Endometrium (tissue), 2 donors: ENCODE measurements around the gene TMEM107.
"Not testable (repeated sequence)": the region's sequence is repeated elsewhere in the genome, so short reads cannot be mapped to it uniquely, and the experiment has no call there.

ENCODE experiments used
- FAIRE-seq: peaks from 2 replicates; lab custom pipeline; 2012; peaks lifted over from hg19 to GRCh38; lab: Jason Lieb, UNC
- donor health status: control.
- donor health status: control.

Gene TMEM107

GRCh38 chr17:8189711-8190477, 13.7 kb upstream of the TMEM107 start, which contains the start of gene BORCS6:
Gene BORCS6 (minus strand): TSS chr17:8190180. CDS start chr17:8190140, 40 bp downstream.
- peak; percentile 91 for FAIRE-seq

DNA sequence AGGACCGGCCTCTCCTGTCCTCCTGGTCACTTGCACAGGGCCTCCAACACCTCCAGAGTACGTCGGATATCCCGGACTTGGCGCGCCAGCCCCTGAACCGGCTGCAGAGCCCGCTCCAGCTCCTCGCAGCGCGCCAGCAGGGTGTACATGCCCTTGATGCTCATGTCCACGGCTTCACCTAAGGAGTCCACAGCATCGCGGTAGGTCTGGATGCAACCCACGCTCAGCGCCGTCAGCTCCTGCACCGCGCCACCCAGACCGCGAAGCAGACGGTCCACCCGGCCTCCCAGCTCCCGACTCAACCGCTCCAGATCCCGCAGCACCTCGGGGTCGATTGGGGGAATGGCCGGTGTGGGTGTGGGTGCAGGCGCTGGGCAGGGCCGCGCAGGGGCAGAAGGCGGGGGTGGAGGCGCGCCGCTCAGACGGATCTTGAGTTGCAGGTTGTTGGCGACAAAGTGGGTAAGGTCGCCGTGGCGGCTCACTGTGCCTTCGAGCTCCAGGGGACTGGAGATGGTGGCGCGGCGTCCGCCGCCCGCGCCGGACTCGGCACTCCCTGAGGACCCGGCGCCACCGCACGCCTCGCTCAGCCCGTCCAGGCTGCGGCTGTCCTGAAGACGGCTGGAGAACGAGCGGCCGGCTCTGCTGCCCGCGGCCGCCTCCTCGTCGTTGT, 13.0 kb upstream of the TMEM107 start:
- FAIRE-seq, result no peak

- FAIRE-seq, result no peak
Observed at GRCh38 chr17:8188263-8188839, 12.2 kb upstream of the TMEM107 start.

- FAIRE-seq, result peak; percentile 95
Observed at GRCh38 chr17:8187517-8188262, 11.5 kb upstream of the TMEM107 start.

GRCh38 chr17:8186787-8187516, 10.8 kb upstream of the TMEM107 start:
- peak; percentile 82 for FAIRE-seq

DNA sequence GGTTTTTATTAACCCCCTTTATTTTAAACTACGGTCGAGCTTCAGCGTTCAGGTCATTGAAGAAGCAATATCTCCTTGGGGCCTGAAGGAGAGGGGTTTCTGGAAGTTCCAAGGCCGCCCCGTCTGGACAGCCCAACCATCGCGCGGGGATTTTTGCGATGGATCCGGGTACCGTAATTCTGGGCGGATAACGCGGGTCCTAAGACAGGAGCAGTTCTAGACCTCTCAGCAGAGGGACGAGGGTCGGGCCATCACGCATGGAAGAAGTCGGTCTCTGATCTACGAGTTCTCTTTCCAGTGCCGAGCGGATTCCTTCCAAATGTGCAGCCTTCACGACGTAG, 10.2 kb upstream of the TMEM107 start:
- FAIRE-seq, result no peak

GRCh38 chr17:8185582-8186445, 9.6 kb upstream of the TMEM107 start:
- no peak for FAIRE-seq

DNA sequence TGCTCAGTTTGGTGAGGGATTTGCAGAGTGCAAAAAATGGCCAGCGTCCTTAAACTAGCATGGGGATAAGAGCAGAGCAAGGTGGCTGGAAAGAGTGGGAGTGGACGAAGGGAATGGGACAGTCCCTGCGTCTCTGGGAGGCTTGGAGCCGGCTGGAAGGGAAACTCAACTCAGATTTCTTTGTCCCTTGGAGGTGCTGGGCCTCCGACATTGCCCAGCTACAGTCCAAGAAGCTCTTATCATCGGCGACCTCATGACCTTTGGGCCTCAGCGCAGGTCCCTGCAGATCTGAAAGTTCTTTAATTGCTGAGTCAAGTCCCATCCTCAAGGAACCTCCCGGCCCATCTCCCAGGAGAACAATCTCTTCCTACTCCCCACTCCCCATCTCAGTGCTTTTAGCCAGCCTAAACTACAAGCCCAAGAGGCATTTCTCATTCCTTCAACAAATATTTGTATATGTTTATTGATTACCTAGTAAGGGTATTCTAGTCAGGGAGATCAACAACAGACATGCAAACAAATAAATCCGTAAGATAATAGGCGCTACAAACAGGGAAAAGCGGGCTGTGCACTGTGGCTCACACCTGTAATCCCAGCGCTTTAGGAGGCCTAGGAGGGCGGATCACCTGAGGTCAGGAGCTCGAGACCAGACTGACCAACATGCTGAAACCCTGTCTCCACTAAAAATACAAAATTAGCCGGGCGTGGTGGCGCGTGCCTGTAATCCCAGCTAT, 985 bp upstream of the TMEM107 start:
- no peak for FAIRE-seq

GRCh38 chr17:8175795-8176196, 384 bp downstream of the TMEM107 start:
- no peak for FAIRE-seq

DNA sequence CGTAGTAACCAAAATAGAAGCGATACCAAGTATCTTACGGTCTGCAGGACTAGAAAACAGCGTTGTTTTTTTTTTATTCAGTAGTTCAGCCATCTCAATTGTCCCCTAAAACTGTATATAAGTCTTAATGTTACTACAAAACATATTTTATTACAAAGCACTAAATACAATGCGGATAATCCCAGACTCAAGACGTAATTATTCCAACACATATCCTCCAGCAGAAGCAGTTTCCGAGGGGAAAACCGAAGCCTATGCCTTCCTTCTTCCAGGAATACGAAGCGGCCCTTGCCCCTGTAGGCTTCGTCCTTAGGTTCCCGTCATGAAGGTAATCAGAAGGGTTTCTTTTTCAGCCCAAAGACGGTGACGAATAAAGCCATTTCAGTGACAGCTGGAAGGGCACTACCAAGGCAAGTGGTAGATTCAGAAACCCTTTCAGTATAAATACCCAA, 2.3 kb downstream of the TMEM107 start:
- FAIRE-seq, result no peak

- FAIRE-seq, result peak; percentile 92
Observed at GRCh38 chr17:8173056-8173870, 2.9 kb downstream of the TMEM107 start.

- FAIRE-seq, result not testable (repeated sequence)
Observed at GRCh38 chr17:8170186-8170585, 6.0 kb downstream of the TMEM107 start.

DNA sequence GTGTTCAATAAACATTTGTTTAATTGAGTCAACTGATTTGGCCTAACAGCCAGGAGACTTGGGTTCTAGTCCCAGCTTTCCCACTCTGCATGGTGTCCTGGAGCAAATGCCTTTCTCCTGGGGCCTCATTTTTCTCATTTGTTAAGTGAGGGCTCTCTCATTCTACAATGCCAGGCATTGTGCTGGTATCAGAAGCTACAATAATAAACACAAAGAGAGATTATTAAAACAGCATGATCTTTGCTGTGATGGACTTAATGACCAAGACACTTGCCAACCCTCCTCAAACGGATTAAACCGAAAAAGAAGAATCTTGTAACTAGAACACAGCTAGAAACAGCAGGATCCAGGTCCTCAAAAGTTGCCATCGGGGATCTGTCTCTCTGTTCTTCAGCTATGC, 8.7 kb downstream of the TMEM107 start:
- no peak for FAIRE-seq

- no peak for FAIRE-seq
Observed at GRCh38 chr17:8166731-8167130, 9.4 kb downstream of the TMEM107 start.

DNA sequence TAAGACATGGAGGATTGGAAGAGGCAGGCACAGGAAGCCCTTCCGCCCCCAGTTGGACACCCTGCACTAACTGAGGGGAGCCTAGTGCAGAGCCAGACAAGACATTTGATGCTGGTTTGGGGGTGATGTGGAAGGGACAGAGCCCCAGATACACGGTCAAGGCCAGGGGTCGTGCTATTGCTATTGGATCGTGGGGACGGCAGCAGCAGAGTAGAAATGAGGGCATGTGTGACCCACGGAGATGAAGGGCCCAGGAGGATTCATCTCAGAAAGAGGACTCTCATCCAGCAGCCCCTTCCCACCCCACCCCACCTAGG, 11.4 kb downstream of the TMEM107 start:
- FAIRE-seq, result no peak

DNA sequence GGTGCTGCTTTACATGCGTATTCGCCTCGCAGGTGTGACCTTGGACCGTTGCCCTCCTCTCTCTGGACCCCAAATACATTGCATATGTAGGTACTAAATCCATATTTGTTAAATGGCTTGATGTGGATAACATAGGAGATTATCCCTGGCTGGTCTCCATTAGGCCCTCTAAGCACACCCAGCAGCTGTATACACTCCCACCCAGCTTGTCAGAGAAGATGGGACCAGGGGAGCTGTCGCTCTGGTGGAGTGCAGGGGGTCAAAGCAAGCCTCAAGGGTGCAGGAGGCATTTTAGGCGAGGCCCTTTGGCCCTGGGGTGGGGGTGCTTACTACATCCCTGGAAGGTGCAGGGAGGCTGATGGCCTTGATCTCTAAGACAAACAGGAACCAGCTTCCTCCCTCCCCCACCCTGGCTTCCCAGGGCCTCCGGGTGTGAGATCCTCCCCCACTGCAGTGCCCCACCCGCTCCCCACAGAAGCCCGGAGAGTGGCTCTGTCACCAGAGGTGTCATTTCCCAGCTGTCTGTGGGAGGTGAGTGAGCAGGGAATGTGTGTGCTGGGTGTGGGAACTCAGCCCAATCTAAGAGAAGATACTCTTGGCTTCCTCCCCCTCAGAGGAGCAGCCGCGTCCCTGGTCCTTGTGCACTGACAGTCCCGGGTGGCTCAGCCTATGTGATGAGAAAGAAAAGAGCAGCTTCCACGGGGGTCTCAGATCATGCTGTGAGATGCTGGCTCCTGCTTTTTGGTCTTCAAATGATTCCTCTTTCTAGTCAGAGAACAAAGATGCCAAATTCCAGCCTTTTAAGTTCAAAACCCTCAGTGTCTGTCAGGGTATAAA, 12.0 kb downstream of the TMEM107 start:
- no peak for FAIRE-seq

DNA sequence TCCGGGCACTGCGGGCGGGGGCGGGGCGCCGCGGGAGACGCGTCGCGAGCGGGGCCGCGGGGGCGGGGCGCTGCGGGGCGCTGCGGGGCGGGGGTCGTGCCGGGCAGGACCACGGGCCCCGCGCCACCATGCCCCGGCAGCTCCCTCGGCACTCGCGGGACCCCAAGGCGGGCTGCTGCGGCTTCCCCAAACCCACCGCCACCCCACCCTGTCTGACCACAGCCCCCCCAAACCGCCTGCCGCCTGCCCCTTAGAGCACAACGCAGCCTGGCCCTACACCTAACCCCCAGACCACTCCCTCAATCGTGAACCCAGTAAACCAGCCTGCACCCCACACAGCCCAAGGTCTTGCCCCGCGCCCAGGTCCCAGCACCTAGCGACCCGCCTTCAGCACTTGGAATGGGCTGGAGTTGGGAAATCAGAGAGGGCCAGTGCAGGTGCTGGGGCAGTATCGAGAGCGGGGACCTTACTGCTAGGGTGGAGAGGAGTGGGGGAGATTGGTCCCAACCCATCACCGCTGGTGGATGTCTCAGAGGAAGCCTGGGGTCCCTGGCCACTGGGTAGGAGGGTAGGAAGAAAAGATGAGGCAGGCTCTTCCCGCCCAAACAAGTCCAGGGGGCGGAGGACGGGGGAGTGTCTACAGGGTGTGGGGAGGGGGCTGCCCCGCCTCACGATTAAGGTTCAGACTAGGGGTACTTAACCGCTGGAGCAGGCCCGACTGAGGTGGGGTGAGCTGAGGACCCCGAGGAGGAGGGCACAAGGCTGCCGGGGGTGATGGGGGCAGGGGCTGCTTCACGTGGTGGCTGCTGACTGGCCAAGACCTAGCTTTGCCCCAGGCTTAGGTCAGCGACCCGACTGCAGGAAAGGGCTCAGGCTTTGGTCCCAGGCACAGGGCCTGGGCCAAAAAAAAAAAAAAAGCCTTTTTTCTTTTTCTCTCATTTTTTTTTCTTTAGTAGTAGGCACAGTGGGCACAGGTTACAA, 12.9 kb downstream of the TMEM107 start:
- FAIRE-seq, result no peak
